ENCODE data around the gene POLE4. TPM values are rescaled to one million over a fixed set of nuclear protein-coding genes. Genes with fewer than 3 reads are reported as not detected.

POLE4 gene
- total and polyA plus RNA-seq, 9 of the 15 experiments (the other 6 are each of a cell fraction or from before 2014, with no cell fraction given): 25.7 to 73.7 (median 57.3) TPM

- ChIA-PET POLR2A (interaction anchor here (0.5 kb wide), 1 partner anchor 1656 kb away, joined by 3 read pairs; no protein-coding TSS in a partner anchor), CTCF (ENCODE audit: low intra/inter-chr PET ratio) (no interaction called here)
- intact Hi-C loops (cut with micrococcal nuclease) (no loop called here), in situ Hi-C loops (cut with MboI) (no loop called here)
- H3K4me1 ChIP-seq (replicated peaks in 1 of 2; ENCODE audit: control insufficient read depth in 2 of 2, insufficient read depth in 2 of 2, low read length in 2 of 2): no peaks in the 10 kb centered on the region
- FAIRE-seq: no peak
- no peaks in the 10 kb centered on the region for H3K9me3 ChIP-seq (replicated peaks; ENCODE audit: control insufficient read depth, insufficient read depth, low read depth, low read length)
- no peak for DNase-seq (ENCODE audit: extremely low read depth in 1 of 4, low spot score in 3 of 4)
- no peaks in the 10 kb centered on the region for H3K79me2 ChIP-seq (ENCODE audit: control insufficient read depth, insufficient read depth, low read length)
- no peaks in the 10 kb centered on the region for H3K36me3 ChIP-seq (ENCODE audit: control insufficient read depth, insufficient read depth, low read length)
- no peak overlapping the region for H2AFZ ChIP-seq (ENCODE audit: low read depth, low read length)
- no peak overlapping the region for H3K9ac ChIP-seq (ENCODE audit: insufficient read depth in 1 of 2, low read depth in 2 of 2, low read length in 2 of 2)
- no peak overlapping the region for H3K27ac ChIP-seq (ENCODE audit: extremely low read depth, low read depth, low read length)
- H3K4me2 ChIP-seq (ENCODE audit: insufficient read depth, low read length): no peak overlapping the region
- no peak for ATAC-seq
- peak; percentile 72; the same call in 1 of the 2 replicates for TF ChIP-seq ZNF407 (IDR thresholded peaks at IDR 0.05; ENCODE audit: low read depth)
- TF ChIP-seq SIX5 (IDR thresholded peaks at IDR 0.05; ENCODE audit: borderline replicate concordance in 1 of 2, insufficient read depth in 1 of 2, low read depth in 1 of 2, low read length in 2 of 2): 0 out of 4 replicates have a peak, but pooled peaks of 1 of the 2 experiments have one; percentile 14
- no peak for TF ChIP-seq THRB (CRISPR knock-in tag; conservative IDR thresholded peaks at IDR 0.05)
- peak; percentile 62 for TF ChIP-seq HCFC1 (IDR thresholded peaks at IDR 0.05; ENCODE audit: low read depth, low read length)
- TF ChIP-seq, protein P1, sequence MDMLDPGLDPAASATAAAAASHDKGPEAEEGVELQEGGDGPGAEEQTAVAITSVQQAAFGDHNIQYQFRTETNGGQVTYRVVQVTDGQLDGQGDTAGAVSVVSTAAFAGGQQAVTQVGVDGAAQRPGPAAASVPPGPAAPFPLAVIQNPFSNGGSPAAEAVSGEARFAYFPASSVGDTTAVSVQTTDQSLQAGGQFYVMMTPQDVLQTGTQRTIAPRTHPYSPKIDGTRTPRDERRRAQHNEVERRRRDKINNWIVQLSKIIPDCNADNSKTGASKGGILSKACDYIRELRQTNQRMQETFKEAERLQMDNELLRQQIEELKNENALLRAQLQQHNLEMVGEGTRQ (CRISPR knock-in tag; IDR thresholded peaks at IDR 0.05): 0 out of 2 replicates have a peak, but pooled peaks have one; percentile 21
- BruUV-seq (replicated peaks): no TSS peak
- H3K27me3 ChIP-seq (ENCODE audit: control insufficient read depth in 2 of 2, insufficient read depth in 2 of 2, low read length in 2 of 2): no peaks in the 10 kb centered on the region
- no peak overlapping the region for H3K4me3 ChIP-seq
- no peaks in the 10 kb centered on the region for H3K9me1 ChIP-seq (ENCODE audit: control insufficient read depth, insufficient read depth, low read length)
- WGBS (ENCODE audit: insufficient coverage, low coverage, missing lambda C conversion rate): 0% methylated on average over 2 of the region's 2 CpGs
- H4K20me1 ChIP-seq (replicated peaks; ENCODE audit: control insufficient read depth, insufficient read depth, low read length): no peaks in the 10 kb centered on the region
Observed at GRCh38 chr2:75003773-75004172, 45.3 kb downstream of the POLE4 start.

Data from K562 (cell line).